HG03432 (cell line): ENCODE data around the gene SLCO4A1.

Experiments used
- ATAC-seq: cut with Tn5 transposase; IDR thresholded peaks from one replicate; pipeline ENCODE4 v1.9.1; 2021; ENCODE audit warnings: mild to moderate bottlenecking, moderate library complexity; ENCODE audit not compliant: unreplicated experiment

SLCO4A1 gene

DNA sequence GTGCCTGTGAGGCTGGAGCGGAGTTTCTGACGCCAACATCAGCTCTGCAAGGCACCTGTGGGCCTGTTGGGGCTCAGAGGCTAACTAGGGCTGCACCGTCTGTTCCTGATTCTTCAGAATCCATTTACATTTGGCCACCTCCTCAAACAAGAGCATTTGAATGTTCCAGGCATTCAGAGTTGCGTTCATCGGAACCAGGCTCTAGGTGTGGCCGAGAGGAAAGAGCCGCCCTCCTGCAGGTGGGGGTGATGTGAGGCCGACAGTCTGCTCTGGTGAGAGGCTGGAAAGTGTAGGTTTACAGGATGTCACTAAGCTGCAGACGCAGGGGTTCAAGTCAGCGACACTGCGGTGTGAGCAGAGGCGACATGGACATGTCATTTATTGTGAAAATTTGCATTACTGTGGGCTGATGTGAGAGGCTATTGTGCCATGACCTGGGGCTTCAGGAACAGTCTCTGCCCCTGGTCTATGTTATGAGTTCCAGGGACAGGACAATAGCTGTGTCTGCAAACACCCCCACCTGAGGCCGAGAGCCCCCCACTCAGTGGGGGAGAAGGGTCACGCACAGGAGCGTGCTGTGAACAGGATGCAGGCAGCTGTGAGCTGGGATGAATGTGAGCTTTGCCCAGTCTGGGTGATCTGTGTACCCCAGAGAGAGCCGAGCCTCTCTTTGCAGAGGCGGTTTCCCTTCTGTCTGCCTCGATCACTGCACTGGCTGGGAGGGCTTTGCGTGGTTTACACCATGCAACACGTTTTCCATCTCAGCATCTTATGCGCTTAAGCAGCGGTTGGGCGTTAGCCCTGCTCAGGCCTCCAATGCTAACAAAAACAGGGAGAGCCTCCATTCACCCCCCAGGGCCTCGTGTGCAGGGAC, 21.1 kb downstream of the SLCO4A1 start:
- ATAC-seq = no peak

DNA sequence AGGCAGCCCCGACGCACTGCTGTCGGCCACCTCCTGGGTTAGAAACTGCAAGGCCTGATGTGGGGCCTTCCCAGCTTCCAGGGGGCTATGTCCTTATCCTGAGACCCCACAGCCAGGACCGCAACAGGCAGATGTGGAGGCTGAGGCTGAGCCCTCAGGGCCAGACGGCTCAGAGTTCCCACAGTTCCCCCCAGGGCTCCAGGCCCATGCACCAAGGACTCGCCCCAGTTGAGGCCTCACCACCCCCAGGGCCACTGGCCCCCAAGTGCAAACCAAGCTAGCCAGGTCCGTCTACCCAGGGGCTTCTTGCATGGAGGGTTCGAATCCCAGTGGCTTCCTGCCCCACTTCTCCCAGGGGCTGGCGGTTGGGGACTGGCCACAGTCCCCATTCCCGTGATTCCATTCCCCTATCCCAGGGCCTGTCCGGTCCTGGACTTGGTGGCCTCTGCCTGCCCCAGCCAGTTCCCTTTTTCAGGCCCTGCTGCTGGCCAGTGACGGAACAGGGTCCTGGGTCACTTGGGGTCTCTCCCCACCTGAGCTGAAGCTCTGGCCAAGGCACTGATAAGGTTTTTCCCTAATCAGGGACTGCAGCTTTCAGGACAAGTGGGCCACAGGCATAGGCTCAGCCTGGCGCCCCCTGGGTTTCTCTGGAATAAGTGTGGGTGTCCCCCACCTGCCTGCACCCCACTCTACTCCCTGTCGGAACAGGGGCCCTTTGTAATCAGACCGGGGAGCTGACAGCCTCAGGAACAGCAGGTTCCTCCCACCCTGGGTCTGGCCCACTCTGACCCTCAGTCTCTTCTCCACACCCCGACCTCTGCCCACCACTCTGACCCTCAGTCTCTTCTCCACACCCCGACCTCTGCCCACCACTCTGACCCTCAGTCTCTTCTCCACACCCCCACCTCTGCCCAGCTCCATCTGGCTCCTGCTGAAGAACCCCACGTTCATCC, 22.0 kb downstream of the SLCO4A1 start:
- no peak for ATAC-seq

DNA sequence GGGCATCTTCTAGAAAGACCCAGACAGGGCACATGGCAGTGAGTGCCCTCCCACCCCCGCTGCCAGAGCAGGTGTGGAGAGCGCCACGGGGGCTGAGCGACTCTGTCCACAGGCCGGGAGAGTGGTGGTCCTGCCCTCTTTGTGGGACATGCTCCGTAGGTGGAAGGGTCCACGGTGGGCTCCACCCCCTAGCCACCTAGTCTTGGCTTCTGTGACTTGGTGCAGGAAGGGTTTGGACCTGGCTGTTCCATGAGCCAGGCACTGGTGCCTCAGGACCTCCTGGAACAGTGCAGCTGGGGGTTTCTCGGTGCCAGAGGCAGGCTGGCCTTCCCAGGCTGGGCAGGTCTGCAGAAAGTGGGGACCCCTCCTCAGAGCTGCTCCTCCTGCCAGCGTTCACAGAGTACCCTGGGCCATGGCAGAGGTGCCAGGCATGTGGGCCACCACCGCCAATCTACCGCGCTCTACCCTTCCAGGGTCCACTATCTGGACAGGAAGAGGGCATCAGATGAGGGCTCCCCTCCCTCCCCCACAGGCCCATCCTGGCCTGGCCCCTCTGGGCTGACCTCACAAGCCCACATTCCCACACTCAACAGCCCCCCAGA, 23.0 kb downstream of the SLCO4A1 start:
- no peak for ATAC-seq

DNA sequence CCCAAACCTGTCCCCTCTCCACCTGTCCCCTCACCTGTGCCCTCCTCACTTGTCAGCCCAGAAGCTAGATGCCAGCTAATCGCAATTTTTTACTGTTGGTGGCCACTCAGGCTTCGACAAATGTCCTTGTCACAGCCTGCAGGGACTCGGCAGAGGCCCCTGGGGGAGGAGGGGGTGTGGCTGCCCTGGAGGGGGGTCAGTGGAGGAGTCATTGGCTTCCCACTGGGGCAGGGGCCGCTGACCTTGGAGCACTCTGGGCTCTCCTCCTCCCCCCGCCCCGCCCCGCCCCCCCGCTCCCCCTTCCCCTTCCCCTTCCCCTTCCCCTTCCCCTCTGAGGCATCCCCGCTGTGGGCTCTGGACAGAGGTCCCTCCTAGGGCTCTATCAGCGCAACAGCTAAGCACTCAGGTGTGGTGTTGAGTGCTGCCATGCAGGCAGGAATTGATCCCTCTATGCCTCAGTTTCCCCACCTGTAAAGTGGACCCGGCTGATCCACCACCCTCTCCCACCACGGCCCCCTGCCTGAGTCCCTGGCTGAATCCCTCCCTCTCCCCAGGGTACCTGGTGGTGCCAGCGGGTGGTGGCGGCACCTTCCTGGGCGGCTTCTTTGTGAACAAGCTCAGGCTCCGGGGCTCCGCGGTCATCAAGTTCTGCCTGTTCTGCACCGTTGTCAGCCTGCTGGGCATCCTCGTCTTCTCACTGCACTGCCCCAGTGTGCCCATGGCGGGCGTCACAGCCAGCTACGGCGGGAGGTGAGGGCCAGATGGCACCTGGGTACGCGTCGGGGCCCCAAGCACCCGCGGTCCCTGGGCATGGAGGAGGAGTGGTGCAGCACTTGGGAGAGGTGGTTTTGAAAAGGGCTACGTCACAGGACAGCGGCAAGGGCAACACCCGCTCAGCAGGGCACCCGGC, 23.8 kb downstream of the SLCO4A1 start:
- no peak for ATAC-seq

DNA sequence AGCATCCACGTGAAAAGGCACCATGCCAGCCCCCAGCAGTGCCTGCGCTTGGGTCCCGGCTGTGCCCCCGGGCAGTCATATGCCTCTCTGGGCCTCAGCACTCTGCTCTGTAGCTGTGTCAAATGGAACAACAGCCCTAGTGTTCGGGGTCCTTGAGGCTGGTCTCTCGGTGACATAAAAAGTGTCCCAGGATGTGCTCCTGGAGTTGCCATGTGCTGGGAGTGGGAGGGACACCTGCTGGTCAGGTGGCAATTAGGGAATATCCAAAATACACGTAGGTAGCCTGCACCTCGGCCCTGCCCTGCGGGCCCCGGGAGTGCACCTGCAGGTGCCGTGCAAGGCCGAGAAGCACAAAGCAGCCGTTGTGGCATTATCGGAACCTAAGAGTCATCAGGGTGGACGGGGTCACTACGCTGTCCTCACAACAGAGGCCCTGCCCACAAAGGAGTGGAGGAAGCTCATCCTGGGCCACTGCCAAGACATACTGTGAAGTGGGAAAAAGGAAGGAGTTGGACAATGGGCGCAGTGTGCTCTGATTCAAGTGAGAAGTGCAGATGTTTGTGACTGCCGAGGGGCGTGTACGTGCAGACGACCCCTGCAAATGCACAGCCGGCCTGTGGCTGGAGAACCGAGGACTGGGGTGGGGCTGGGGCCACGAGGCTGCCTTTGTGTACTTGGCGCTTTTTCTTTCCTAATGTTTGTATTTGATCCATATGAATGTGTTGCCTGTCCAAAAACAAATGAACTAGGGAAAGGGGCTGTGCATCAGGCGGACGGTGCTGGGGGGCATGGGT, 24.6 kb downstream of the SLCO4A1 start:
- no peak for ATAC-seq

DNA sequence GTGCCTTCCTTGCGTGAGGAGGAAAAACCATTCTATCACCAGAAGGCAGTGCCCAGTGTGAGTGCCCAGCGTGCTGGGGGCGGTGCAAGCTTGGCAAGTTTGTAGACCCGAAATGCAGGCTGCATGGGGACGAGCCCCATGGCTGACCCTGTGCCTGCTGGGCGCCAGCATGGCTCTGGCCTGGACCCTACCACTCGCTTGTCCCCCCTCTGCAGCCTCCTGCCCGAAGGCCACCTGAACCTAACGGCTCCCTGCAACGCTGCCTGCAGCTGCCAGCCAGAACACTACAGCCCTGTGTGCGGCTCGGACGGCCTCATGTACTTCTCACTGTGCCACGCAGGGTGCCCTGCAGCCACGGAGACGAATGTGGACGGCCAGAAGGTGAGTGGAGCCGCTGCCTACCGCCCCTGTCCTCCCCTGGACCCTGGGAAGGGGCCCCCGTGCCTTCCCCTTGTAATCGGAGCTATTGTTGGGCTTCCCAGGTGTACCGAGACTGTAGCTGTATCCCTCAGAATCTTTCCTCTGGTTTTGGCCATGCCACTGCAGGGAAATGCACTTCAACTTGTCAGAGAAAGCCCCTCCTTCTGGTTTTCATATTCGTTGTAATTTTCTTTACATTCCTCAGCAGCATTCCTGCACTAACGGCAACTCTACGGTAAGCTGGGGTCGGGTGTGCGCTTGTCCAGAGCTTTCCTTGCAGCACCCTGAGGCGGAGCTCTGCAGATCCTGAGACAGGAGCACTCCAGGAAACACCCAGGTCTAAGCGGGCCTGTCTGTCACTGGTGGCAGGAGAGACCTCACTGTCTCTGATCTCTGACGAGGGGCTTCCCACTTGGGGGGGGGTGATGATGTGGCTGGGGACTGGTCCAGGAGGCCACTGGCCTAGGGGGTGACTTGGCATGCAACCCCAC, 25.5 kb downstream of the SLCO4A1 start:
- ATAC-seq = no peak

DNA sequence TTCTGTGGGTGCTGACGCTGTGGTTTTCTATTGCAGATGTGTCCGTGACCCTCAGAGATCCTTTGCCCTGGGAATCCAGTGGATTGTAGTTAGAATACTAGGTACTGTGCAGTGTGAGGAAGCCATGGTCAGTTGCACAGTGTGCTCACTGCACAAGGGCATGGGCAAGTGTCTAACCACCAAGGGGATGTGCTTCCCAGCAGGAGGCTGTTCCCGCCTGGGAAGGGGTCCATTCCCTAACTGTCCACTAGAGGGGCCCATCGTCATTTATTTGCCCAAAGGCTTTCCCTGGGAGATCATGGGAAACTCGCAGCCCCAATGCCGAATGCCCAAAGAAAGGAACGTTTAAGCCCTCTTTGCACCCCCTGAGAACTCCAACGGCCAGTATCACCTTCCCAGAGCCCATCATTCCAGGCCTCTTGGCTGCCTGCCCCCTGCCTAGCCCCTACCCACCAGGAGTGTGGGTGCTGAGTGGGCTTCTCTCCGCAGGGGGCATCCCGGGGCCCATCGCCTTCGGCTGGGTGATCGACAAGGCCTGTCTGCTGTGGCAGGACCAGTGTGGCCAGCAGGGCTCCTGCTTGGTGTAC, 26.2 kb downstream of the SLCO4A1 start:
- ATAC-seq = no peak

DNA sequence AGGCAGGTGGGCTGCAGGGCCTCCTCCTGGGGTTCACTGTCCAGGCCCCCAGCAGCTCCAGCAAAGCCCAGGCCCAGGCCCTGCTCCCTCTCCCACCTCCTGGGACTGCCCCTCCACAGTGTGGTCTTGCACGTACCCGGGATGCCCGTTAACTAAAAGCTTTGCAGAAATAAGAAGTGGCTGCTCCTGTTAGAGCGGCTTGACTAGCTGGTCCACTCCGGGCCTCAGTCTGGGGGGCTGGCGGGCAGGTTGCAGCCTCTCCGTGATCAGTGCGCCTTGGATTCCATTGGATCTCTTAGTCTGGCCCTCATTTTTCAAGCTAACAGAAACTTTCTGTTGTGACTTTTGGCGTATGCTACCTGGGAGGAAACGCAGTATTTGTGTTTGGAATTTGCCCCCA, 26.9 kb downstream of the SLCO4A1 start:
- ATAC-seq = no peak

DNA sequence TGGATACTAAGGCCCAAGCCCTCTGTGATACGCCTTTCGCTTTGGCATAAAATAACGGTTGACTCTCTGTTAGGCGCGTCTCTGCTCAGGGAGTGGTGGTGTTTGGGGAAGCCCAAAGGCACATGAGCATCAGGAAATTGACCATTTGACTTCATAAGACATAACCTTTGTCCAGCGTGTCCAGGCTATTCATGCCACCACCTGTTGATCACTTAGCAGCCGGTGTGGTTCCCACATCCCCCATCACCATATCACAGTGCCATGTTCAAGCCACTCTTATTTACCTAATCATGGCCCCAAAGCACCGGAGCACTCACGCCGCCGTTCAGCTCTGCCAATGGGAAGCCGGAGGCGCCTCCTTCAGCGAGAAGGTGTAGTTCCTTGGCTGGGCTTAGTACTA, 27.9 kb downstream of the SLCO4A1 start:
- no peak for ATAC-seq

DNA sequence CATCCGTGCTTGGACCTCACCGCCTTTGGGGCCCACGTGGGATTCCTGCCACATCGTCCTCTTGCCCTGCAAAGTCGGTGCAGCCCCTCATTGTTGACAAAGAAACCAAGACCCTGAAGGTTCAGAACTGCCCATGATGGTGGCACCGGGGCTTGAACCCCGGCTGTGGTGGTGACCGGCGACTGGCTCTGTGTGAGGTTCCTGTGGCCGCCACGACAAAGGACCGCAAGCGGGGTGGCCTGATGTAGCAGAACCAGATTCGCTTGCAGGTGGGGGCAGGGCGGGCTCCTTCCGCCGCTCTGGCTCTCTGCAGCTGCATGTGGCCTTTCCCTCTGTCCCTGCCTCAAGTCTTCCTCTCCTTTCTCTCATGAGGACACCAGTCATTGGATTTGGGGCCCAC, 28.7 kb downstream of the SLCO4A1 start:
- no peak for ATAC-seq

DNA sequence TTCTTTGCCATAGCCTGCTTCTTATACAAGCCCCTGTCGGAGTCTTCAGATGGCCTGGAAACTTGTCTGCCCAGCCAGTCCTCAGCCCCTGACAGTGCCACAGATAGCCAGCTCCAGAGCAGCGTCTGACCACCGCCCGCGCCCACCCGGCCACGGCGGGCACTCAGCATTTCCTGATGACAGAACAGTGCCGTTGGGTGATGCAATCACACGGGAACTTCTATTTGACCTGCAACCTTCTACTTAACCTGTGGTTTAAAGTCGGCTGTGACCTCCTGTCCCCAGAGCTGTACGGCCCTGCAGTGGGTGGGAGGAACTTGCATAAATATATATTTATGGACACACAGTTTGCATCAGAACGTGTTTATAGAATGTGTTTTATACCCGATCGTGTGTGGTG, 29.5 kb downstream of the SLCO4A1 start:
- no peak for ATAC-seq

DNA sequence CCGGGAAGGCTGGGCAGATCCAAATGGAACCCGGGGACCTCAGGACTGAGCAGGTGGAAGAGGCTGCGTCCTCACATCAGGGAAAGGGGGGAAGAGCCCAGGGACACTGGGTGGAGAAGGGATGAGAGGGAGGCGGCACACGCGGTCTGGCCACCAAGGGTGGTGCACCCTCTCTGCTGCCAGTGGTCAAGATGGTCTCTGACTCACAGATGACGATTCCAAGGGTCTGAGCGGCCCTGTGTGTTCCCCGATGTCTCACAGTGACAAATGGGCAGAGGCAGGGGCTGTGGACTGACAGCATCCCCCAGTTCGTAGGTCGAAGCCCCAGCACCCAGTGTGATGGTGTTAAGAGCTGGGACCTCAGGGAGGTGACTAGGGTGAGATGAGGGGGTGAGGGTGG, 32.1 kb downstream of the SLCO4A1 start:
- ATAC-seq = no peak

DNA sequence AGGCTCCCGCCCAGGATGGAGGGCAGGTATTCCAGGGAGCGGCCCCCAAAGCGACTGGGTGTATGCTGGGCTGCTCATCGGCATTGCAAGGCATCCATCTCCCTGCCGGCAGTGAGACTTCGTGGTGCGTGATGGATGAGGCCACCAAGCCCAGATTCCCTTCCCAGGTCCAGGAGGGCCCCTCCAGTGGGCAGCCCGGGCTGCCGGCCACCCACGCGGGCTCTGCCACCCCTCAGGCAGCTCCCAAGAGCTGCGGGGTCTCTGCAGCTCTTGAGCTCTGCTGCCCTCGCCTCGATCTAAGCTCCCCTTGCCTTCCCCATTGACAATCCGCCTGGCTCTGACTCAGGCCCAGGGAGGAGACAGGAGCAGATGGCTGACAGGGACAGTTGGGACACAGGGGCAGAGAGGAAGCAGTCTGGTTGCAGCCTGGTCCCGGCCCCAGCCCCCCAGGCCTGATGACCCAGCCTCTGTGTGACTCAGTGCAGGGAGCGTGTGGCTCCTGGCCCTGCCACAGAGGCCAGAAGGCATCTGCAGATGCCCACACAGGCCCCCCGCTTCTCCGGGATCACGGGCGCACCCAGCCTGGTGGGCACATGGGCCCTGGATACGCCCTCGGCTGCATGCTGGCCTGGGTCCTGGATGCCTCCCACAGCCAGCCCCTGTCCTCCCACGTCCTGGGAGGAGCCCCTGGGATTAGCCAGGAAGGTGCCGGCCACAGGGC, 33.0 kb downstream of the SLCO4A1 start:
- no peak for ATAC-seq

DNA sequence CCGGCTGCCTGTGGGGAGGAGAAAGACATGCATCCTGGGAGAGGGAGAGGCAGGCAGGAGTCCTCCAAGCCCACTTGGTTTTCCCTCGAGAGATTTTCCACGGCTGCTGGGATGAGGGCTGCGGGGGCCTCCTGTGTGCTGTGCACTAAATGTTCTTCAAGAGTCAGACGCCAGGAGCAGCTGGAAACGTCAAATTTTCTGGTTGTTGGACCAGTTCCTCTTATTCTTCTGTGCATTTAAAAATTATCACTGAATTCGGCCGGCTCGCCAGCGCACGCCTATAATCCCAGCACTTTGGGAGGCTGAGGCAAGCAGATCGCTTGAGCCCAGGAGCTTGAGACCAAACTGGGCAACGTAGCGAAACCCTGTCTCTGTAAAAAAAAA, 33.6 kb downstream of the SLCO4A1 start:
- no peak for ATAC-seq

DNA sequence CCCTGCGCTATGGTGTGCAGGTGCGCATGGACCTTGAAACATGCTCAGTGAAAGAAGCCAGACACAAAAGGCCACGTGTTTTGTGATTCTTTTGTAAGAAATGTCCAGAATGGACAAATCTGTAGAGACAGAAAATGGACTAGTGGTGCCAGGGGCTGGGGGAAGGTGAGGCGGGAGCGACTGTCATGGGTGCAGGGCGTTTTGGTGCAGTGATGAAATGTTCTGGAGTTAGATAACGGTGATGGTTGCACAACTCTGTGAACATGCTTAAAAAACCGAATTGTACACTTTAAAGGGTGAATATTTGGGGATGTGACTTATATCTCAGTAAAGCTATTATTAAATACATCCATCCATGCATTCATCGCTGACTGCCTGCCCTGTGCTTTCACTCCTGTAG, 34.7 kb downstream of the SLCO4A1 start:
- ATAC-seq = no peak

DNA sequence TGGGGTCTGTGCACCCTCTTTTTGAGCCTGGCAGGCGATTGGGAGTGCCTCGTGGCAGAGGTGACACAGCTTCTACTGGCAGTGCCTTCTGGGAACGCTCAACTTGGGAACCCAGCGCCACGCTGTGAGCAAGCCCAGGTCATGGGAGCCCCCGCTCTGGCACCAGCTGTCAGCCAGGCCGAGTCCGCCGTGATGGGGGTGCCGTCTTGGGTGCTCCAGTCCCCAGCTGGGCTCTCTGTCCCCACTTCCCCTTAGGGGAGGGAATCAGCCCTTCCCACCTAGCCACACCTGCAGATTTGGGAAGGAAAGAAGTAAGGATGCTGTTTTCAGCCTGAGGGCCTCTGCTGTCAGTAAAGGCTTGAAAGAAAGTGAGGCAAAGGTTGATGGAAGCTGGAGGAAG, 35.4 kb downstream of the SLCO4A1 start:
- ATAC-seq = no peak

DNA sequence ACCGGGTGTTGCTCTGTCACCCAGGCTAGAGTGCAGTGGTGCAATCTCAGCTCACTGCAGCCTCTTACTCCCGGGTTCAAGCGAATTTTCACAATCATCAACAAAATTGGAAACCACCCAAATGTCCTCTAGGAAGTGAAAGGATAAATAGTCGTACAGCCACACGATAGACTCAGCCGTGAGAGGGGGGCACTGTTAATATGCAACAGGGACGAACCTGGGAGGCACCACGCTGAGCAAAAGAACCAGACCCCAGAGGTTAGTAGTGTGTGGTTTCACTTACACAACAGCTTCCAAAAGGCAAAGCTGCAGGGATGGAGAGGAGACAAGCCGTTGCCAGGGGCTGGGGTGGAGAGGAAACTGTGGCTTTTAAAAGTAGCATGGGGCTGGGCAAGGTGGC, 36.2 kb downstream of the SLCO4A1 start:
- ATAC-seq = no peak
